GM21360 (cell line): ENCODE results near the gene LRP1B.
"Not testable (repeated sequence)": the region's sequence is repeated elsewhere in the genome, so short reads cannot be mapped to it uniquely, and the experiment has no call there.

Source experiments
- ATAC-seq: cut with Tn5 transposase; IDR thresholded peaks from one replicate; pipeline ENCODE4 v1.9.1; 2021; ENCODE audit warnings: mild to moderate bottlenecking, moderate library complexity; ENCODE audit not compliant: unreplicated experiment

LRP1B gene

GRCh38 chr2:140596447-140596846 lies 1534.4 kb downstream of the LRP1B start:
- ATAC-seq, result no peak

GRCh38 chr2:140595107-140595506 lies 1535.7 kb downstream of the LRP1B start:
- no peak for ATAC-seq

GRCh38 chr2:140593132-140593531 lies 1537.7 kb downstream of the LRP1B start:
- ATAC-seq, result no peak

GRCh38 chr2:140589696-140590095 lies 1541.1 kb downstream of the LRP1B start:
- no peak for ATAC-seq

- no peak for ATAC-seq
Observed at GRCh38 chr2:140589273-140589672, 1541.5 kb downstream of the LRP1B start.

GRCh38 chr2:140586379-140586778 lies 1544.4 kb downstream of the LRP1B start:
- ATAC-seq, result no peak

- no peak for ATAC-seq
Observed at GRCh38 chr2:140585016-140585415, 1545.8 kb downstream of the LRP1B start.

- ATAC-seq, result no peak
Observed at GRCh38 chr2:140584471-140584870, 1546.3 kb downstream of the LRP1B start.

- ATAC-seq, result no peak
Observed at GRCh38 chr2:140580532-140581151, 1550.2 kb downstream of the LRP1B start.

- no peak for ATAC-seq
Observed at GRCh38 chr2:140577453-140577852, 1553.4 kb downstream of the LRP1B start.

- no peak for ATAC-seq
Observed at GRCh38 chr2:140567734-140568133, 1563.1 kb downstream of the LRP1B start.

GRCh38 chr2:140565756-140566155 lies 1565.1 kb downstream of the LRP1B start:
- ATAC-seq, result no peak

GRCh38 chr2:140555701-140556100 lies 1575.1 kb downstream of the LRP1B start:
- no peak for ATAC-seq

- no peak for ATAC-seq
Observed at GRCh38 chr2:140552634-140553033, 1578.2 kb downstream of the LRP1B start.

- no peak for ATAC-seq
Observed at GRCh38 chr2:140551287-140551686, 1579.5 kb downstream of the LRP1B start.

- no peak for ATAC-seq
Observed at GRCh38 chr2:140550821-140551220, 1580.0 kb downstream of the LRP1B start.

GRCh38 chr2:140544769-140545168 lies 1586.0 kb downstream of the LRP1B start:
- ATAC-seq, result not testable (repeated sequence)

- no peak for ATAC-seq
Observed at GRCh38 chr2:140542627-140543026, 1588.2 kb downstream of the LRP1B start.

- ATAC-seq, result no peak
Observed at GRCh38 chr2:140539242-140539875, 1591.5 kb downstream of the LRP1B start.

GRCh38 chr2:140529706-140530105 lies 1601.1 kb downstream of the LRP1B start:
- no peak for ATAC-seq

- no peak for ATAC-seq
Observed at GRCh38 chr2:140528982-140529381, 1601.8 kb downstream of the LRP1B start.

GRCh38 chr2:140526575-140526974 lies 1604.2 kb downstream of the LRP1B start:
- no peak for ATAC-seq

GRCh38 chr2:140512106-140512505 lies 1618.7 kb downstream of the LRP1B start:
- ATAC-seq, result no peak
